Thyroid gland (tissue), 4 donors: ENCODE results near the gene RAB27A.

Experiments used
- CTCF ChIP-seq, 6 experiments: fragments of 200-600 bp in 3 of 6; fragments of 450-650 bp in 3 of 6; sonication (generic) in 3 of 6; IDR thresholded peaks; one replicate each; pipeline ENCODE4 v1.5.1; 2016 to 2019; ENCODE audit warnings: antibody characterized with exemption in 6 of 6, mild to moderate bottlenecking in 2 of 6, inconsistent platforms in 1 of 6, moderate library complexity in 1 of 6
- POLR2A ChIP-seq, 2 donors: fragments of 450-650 bp; IDR thresholded peaks; one replicate each; pipeline ENCODE4 v1.6.1; 2017; ENCODE audit warnings: antibody characterized with exemption in 2 of 2, mild to moderate bottlenecking in 2 of 2, moderate library complexity in 1 of 2

- TF ChIP-seq POLR2A (IDR thresholded peaks at IDR 0.05) (no peak), CTCF (IDR thresholded peaks at IDR 0.05) (no peak)
Observed at GRCh38 chr15:55241891-55242290, 47.7 kb downstream of the RAB27A start.
